IPS-15b (cell line): ENCODE data around the gene PAX6.

Source experiments
- H3K27me3 ChIP-seq: one replicate; pipeline ENCODE4 v1.6.1; 2013; ENCODE audit warnings: low read length; ENCODE audit not compliant: control insufficient read depth, insufficient read depth
- H3K36me3 ChIP-seq: one replicate; pipeline ENCODE4 v1.6.1; 2013; ENCODE audit warnings: low read length; ENCODE audit not compliant: control insufficient read depth, insufficient read depth
- H3K4me1 ChIP-seq: one replicate; pipeline ENCODE4 v1.6.1; 2013; ENCODE audit warnings: mild to moderate bottlenecking, low read length; ENCODE audit not compliant: control insufficient read depth, insufficient read depth
- H3K4me3 ChIP-seq: one replicate; pipeline ENCODE4 v1.5.1; 2013; ENCODE audit warnings: low read depth, low read length
- H3K9ac ChIP-seq: one replicate; pipeline ENCODE4 v1.6.1; 2013; ENCODE audit warnings: low read depth, mild to moderate bottlenecking, low read length
- H3K9me3 ChIP-seq: one replicate; pipeline ENCODE4 v1.6.1; 2013; ENCODE audit warnings: mild to moderate bottlenecking, low read length; ENCODE audit not compliant: control insufficient read depth, insufficient read depth

Gene PAX6

GRCh38 chr11:31827455-31828206 lies 16.5 kb upstream of the PAX6 start:
- H3K27me3 ChIP-seq = peaks cover 75% of the 10 kb centered on the region
- H3K9ac ChIP-seq = no peak overlapping the region
- peak overlapping the region; percentile 51 for H3K4me3 ChIP-seq
- no peaks in the 10 kb centered on the region for H3K9me3 ChIP-seq
- H3K4me1 ChIP-seq = peaks cover 28% of the 10 kb centered on the region
- H3K36me3 ChIP-seq = no peaks in the 10 kb centered on the region

GRCh38 chr11:31826536-31827438 lies 15.7 kb upstream of the PAX6 start:
- peaks cover 83% of the 10 kb centered on the region for H3K27me3 ChIP-seq
- no peak overlapping the region for H3K9ac ChIP-seq
- peaks cover 32% of the 10 kb centered on the region for H3K4me1 ChIP-seq
- no peaks in the 10 kb centered on the region for H3K36me3 ChIP-seq
- peak overlapping the region; percentile 51 for H3K4me3 ChIP-seq
- no peaks in the 10 kb centered on the region for H3K9me3 ChIP-seq

GRCh38 chr11:31825838-31826484 lies 14.8 kb upstream of the PAX6 start:
- Histone ChIP-seq H3K27me3 (peaks cover 92% of the 10 kb centered on the region), H3K4me3 (peak overlapping the region; percentile 51), H3K9me3 (no peaks in the 10 kb centered on the region), H3K9ac (no peak overlapping the region), H3K36me3 (no peaks in the 10 kb centered on the region), H3K4me1 (peaks cover 39% of the 10 kb centered on the region)

- no peaks in the 10 kb centered on the region for H3K36me3 ChIP-seq
- H3K4me1 ChIP-seq = peaks cover 36% of the 10 kb centered on the region
- peak overlapping the region; percentile 51 for H3K4me3 ChIP-seq
- peaks cover 96% of the 10 kb centered on the region for H3K27me3 ChIP-seq
- no peak overlapping the region for H3K9ac ChIP-seq
- no peaks in the 10 kb centered on the region for H3K9me3 ChIP-seq
Observed at GRCh38 chr11:31824879-31825837, 14.0 kb upstream of the PAX6 start.

- peaks cover 34% of the 10 kb centered on the region for H3K4me1 ChIP-seq
Observed at GRCh38 chr11:31824332-31824878, 13.3 kb upstream of the PAX6 start.

GRCh38 chr11:31823644-31824331 lies 12.7 kb upstream of the PAX6 start:
- Histone ChIP-seq H3K27me3 (peaks cover 98% of the 10 kb centered on the region), H3K9ac (no peak overlapping the region), H3K36me3 (no peaks in the 10 kb centered on the region), H3K4me1 (peaks cover 33% of the 10 kb centered on the region), H3K4me3 (peak overlapping the region; percentile 3), H3K9me3 (no peaks in the 10 kb centered on the region)

More at GRCh38 chr11:31824332-31824878, 13.3 kb upstream of the PAX6 start:
- H3K27me3 ChIP-seq = peaks cover 97% of the 10 kb centered on the region
- H3K36me3 ChIP-seq = no peaks in the 10 kb centered on the region
- H3K9ac ChIP-seq = no peak overlapping the region
- H3K9me3 ChIP-seq = no peaks in the 10 kb centered on the region
- H3K4me3 ChIP-seq = peak overlapping the region; percentile 45

GRCh38 chr11:31822927-31823643 lies 12.0 kb upstream of the PAX6 start:
- no peaks in the 10 kb centered on the region for H3K9me3 ChIP-seq
- H3K36me3 ChIP-seq = no peaks in the 10 kb centered on the region
- H3K4me3 ChIP-seq = peak overlapping the region; percentile 1
- H3K27me3 ChIP-seq = peaks cover 98% of the 10 kb centered on the region
- peaks cover 33% of the 10 kb centered on the region for H3K4me1 ChIP-seq
- no peak overlapping the region for H3K9ac ChIP-seq

GRCh38 chr11:31822175-31822926 lies 11.2 kb upstream of the PAX6 start:
- H3K4me1 ChIP-seq = peaks cover 30% of the 10 kb centered on the region

GRCh38 chr11:31821766-31822165 lies 10.6 kb upstream of the PAX6 start:
- peaks cover 98% of the 10 kb centered on the region for H3K27me3 ChIP-seq
- no peak overlapping the region for H3K9ac ChIP-seq
- no peak overlapping the region for H3K4me3 ChIP-seq
- peaks cover 30% of the 10 kb centered on the region for H3K4me1 ChIP-seq
- no peaks in the 10 kb centered on the region for H3K9me3 ChIP-seq
- H3K36me3 ChIP-seq = no peaks in the 10 kb centered on the region

More at GRCh38 chr11:31822175-31822926, 11.2 kb upstream of the PAX6 start:
- Histone ChIP-seq H3K9me3 (no peaks in the 10 kb centered on the region), H3K36me3 (no peaks in the 10 kb centered on the region), H3K9ac (no peak overlapping the region), H3K4me3 (no peak overlapping the region), H3K27me3 (peaks cover 98% of the 10 kb centered on the region)
